HepG2 (cell line): ENCODE data around the gene SNX2. TPM values are rescaled to one million over a fixed set of nuclear protein-coding genes. Genes with fewer than 3 reads are reported as not detected.

Experiments used
- ADNP ChIP-seq: sonication (generic); formaldehyde crosslinking; IDR thresholded peaks from 2 replicates; pipeline ENCODE4 v1.4.0; 2020; ENCODE audit warnings: missing genetic modification reagents
- AHDC1 ChIP-seq: sonication (generic); formaldehyde crosslinking; IDR thresholded peaks from 2 replicates; pipeline ENCODE4 v1.5.1; 2020; ENCODE audit warnings: mild to moderate bottlenecking, missing genetic modification reagents, borderline replicate concordance
- ARNT2 ChIP-seq: sonication (generic); formaldehyde crosslinking; IDR thresholded peaks from 2 replicates; pipeline ENCODE4 v1.8.0; 2022; ENCODE audit warnings: mild to moderate bottlenecking, low read depth, missing genetic modification reagents, moderate library complexity
- ATM ChIP-seq: fragments of 450-650 bp; IDR thresholded peaks from 2 replicates; pipeline ENCODE4 v1.7.1; 2017; ENCODE audit warnings: mild to moderate bottlenecking, borderline replicate concordance
- FOXA1 ChIP-seq, 2 experiments: fragments of 450-650 bp in 1 of 2; sonication (generic) in 1 of 2; formaldehyde crosslinking in 1 of 2; IDR thresholded peaks; 2 replicates each; pipeline versions ENCODE4 v1.4.0 to v1.6.1; 2016 to 2020; ENCODE audit warnings: missing genetic modification reagents in 1 of 2
- HNRNPLL ChIP-seq: fragments of 200-400 bp; formaldehyde crosslinking; IDR thresholded peaks from 2 replicates; pipeline ENCODE4 v1.6.1; 2017; ENCODE audit warnings: mild to moderate bottlenecking, low read depth, low read length; ENCODE audit not compliant: poor library complexity, severe bottlenecking
- IRF2 ChIP-seq: IDR thresholded peaks from 2 replicates; pipeline ENCODE4 v1.6.1; 2018; ENCODE audit warnings: missing genetic modification reagents, missing compliant biosample characterization
- ISL2 ChIP-seq: sonication (generic); formaldehyde crosslinking; IDR thresholded peaks from 2 replicates; pipeline ENCODE4 v1.5.0; 2020; ENCODE audit warnings: missing genetic modification reagents
- ISX ChIP-seq: sonication (generic); formaldehyde crosslinking; conservative IDR thresholded peaks from 2 replicates; pipeline ENCODE4 v1.5.0; 2020; ENCODE audit warnings: missing genetic modification reagents
- MAFG ChIP-seq: sonication (generic); formaldehyde crosslinking; IDR thresholded peaks from 2 replicates; pipeline ENCODE4 v1.5.1; 2020; ENCODE audit warnings: mild to moderate bottlenecking, missing genetic modification reagents
- NAIF1 ChIP-seq: sonication (generic); formaldehyde crosslinking; IDR thresholded peaks from 2 replicates; pipeline ENCODE4 v1.5.0; 2020; ENCODE audit warnings: mild to moderate bottlenecking, missing genetic modification reagents, borderline replicate concordance
- NBN ChIP-seq: fragments of 450-650 bp; conservative IDR thresholded peaks from 2 replicates; pipeline ENCODE4 v1.6.1; 2017
- PRDM10 ChIP-seq: sonication (generic); formaldehyde crosslinking; IDR thresholded peaks from 2 replicates; pipeline ENCODE4 v1.4.0; 2020; ENCODE audit warnings: low read depth, missing genetic modification reagents
- RAD21 ChIP-seq: fragments of 450-650 bp; formaldehyde crosslinking; IDR thresholded peaks from 2 replicates; pipeline ENCODE4 v1.5.0; 2020; ENCODE audit warnings: mild to moderate bottlenecking
- REL ChIP-seq: sonication (generic); formaldehyde crosslinking; conservative IDR thresholded peaks from 2 replicates; pipeline ENCODE4 v1.8.0; 2022; ENCODE audit warnings: mild to moderate bottlenecking, missing genetic modification reagents, moderate library complexity
- XRCC5 ChIP-seq: fragments of 200-400 bp; formaldehyde crosslinking; optimal IDR thresholded peaks from 2 replicates; pipeline ENCODE3; 2017; ENCODE audit warnings: mild to moderate bottlenecking, low read length
- ZBTB1 ChIP-seq: sonication (generic); formaldehyde crosslinking; IDR thresholded peaks from 2 replicates; pipeline ENCODE4 v1.4.0; 2020; ENCODE audit warnings: missing genetic modification reagents, borderline replicate concordance
- ZFP90 ChIP-seq: sonication (generic); formaldehyde crosslinking; IDR thresholded peaks from 2 replicates; pipeline ENCODE4 v1.8.0; 2022; ENCODE audit warnings: missing genetic modification reagents, mild to moderate bottlenecking, inconsistent platforms, borderline replicate concordance
- ZKSCAN8 ChIP-seq: IDR thresholded peaks from 2 replicates; pipeline ENCODE4 v1.6.1; 2016; ENCODE audit warnings: borderline replicate concordance, missing genetic modification reagents, missing compliant biosample characterization
- ZNF7 ChIP-seq: IDR thresholded peaks from 2 replicates; pipeline ENCODE4 v1.6.1; 2016; ENCODE audit warnings: missing biosample characterization, missing genetic modification reagents
- ZNF883 ChIP-seq: sonication (generic); formaldehyde crosslinking; IDR thresholded peaks from 2 replicates; pipeline ENCODE4 v1.5.1; 2020; ENCODE audit warnings: mild to moderate bottlenecking, missing genetic modification reagents; ENCODE audit errors: not compliant biosample characterization
- polyA plus RNA-seq, 8 experiments: library from polyadenylated mRNA; depleted of rRNA in 3 of 8; stranded (reverse) in 7 of 8; unstranded in 1 of 8; fragments of >200 nt; fragmentation: Illumina TruSeq in 4 of 8; extraction: Trizol in 4 of 8; gene quantifications; 2 replicates each; pipeline versions ENCODE4 v1.2.1 to v1.2.3, GENCODE V29; 2011 to 2016; ENCODE audit warnings: low read depth in 4 of 8, missing spikeins in 1 of 8, mixed read lengths in 1 of 8; ENCODE audit not compliant: insufficient read depth in 1 of 8
- total RNA-seq, 5 experiments: library from RNA; depleted of rRNA; stranded (reverse); fragments of >200 nt; fragmentation: Illumina TruSeq; extraction: Trizol; gene quantifications; 2 replicates each; pipeline ENCODE4 v1.2.3, GENCODE V29; 2016; ENCODE audit warnings: low read depth in 1 of 5

Gene SNX2
- total and polyA plus RNA-seq, 2 of the 13 experiments (the other 11 are each of a cell fraction or from before 2014, with no cell fraction given) = 26.4 to 78.8 TPM

GRCh38 chr5:122845229-122846050 lies 70.6 kb downstream of the SNX2 start, which contains the start of gene SNX24 (continued):
- TF ChIP-seq AHDC1 (CRISPR knock-in tag) = no peak
- no peak for TF ChIP-seq ZNF7 (CRISPR knock-in tag)
- no peak for TF ChIP-seq ADNP (CRISPR knock-in tag)
- TF ChIP-seq ATM = no peak
- peak; percentile 95 for TF ChIP-seq ZBTB1
- TF ChIP-seq ISL2 (CRISPR knock-in tag) = peak; percentile 19
- peak; percentile 92 for TF ChIP-seq MAFG
- no peak for TF ChIP-seq NBN
- TF ChIP-seq ISX (CRISPR knock-in tag) = no peak; the same call in 1 of the 2 replicates
- no peak for TF ChIP-seq ZNF883 (CRISPR knock-in tag)
- TF ChIP-seq ARNT2 (CRISPR knock-in tag) = peak; percentile 51; the same call in 1 of the 2 replicates
- TF ChIP-seq IRF2 (CRISPR knock-in tag) = peak; percentile 33; the same call in 1 of the 2 replicates
- 0 out of 2 replicates have a peak, but pooled peaks have one; percentile 38 for TF ChIP-seq ZFP90
- peak; percentile 99 for TF ChIP-seq NAIF1 (CRISPR knock-in tag)
- peak; percentile 59 for TF ChIP-seq RAD21
- TF ChIP-seq ZKSCAN8 (CRISPR knock-in tag) = no peak
- peak; percentile 41 for TF ChIP-seq XRCC5
- TF ChIP-seq FOXA1 (IDR thresholded peaks at IDR 0.05) = no peak
- no peak for TF ChIP-seq FOXA1 (CRISPR knock-in tag; IDR thresholded peaks at IDR 0.05)
- TF ChIP-seq HNRNPLL = peak; percentile 100
- TF ChIP-seq REL (CRISPR knock-in tag) = no peak
- no peak for TF ChIP-seq PRDM10 (CRISPR knock-in tag)
